ENCODE results near the gene PTPRN2. TPM values are rescaled to one million over a fixed set of nuclear protein-coding genes. Genes with fewer than 3 reads are reported as not detected.
"Not testable (repeated sequence)": the region's sequence is repeated elsewhere in the genome, so short reads cannot be mapped to it uniquely, and the experiment has no call there.

Gene PTPRN2
- polyA plus RNA-seq, 3 donors from 2014 or later = 1.9 to 3.7 (median 2.2) TPM

DNA sequence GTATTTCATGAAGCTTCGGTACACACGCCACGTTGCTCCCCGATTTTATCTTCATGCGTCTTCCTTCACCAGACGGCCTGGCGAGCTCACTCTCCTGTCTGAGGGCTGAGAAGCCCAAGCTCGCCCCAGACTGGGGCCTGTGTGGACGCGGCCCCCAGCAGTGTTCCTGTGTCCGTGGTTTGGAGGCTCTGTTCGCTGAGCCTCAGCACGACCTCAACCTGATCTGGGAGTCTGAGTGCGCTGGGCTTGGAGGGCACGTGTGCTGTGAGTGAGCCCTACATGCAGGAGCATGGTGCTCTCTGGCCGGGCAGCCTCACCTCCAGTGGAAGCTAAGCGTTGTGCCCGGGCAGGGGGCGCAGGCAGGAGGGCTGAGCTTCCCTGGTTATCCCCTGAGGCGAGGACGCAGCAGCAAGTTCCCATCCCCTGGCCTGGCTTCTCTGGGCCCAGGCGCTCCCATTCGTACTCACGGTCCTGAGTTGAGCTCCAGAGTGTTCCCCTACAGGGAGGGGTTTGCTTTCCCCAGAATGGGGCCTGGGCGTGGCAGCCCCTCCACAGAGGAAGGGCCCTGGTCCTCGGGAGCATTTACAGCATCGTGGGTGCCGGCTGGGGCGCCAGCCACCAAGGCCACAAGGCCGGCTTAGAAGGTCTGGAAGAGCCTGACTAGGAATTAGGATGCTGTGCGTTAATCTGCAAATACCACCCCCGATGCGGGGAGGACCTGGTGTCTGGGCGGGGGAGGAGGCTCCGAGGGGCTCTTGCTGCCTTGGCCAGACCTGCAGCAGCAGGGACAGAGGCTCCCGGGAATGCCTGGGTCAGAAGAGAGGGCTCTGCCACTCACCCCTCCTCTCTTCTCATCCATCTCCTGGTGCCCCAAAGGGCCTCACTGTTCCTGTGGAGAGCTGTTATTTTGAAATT is 850.2 kb downstream of the PTPRN2 start:
- Mint-ChIP-seq H3K27me3 (ENCODE audit: low read depth in 3 of 3) (peaks cover 4 to 10% (median 4%) of the 10 kb centered on the region in 3 donors), H3K4me1 (no peaks in the 10 kb centered on the region), H3K27ac (no peak overlapping the region), H3K4me3 (no peak overlapping the region), H3K36me3 (no peaks in the 10 kb centered on the region), H3K9me3 (peaks cover 0 to 2% (median 0%) of the 10 kb centered on the region in 6 donors)
- DNase-seq = no peak

DNA sequence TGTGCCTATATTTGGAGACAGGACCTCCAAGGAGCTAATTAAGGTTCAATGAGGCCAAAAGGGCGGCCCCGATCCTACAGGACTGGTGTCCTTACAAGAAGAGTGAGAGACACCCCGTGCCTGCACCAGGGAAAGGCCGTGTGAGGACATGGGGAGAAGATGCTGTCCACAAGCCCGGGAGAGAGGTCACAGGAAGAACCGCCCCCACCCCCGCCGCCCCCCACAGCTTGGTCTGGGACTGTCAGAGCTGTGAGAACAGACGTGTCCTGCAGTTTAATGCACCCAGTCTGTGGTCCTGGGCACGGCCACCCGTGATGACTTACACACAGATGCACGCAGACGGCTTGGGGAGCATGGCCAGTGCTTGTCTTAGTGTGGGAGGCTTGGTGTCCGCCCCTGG is 851.3 kb downstream of the PTPRN2 start:
- no peaks in the 10 kb centered on the region for H3K4me1 Mint-ChIP-seq
- peaks cover under 1 to 10% (median 4%) of the 10 kb centered on the region in 3 donors for H3K27me3 Mint-ChIP-seq (ENCODE audit: low read depth in 3 of 3)
- no peak overlapping the region for H3K4me3 Mint-ChIP-seq
- DNase-seq = no peak
- H3K27ac Mint-ChIP-seq = no peak overlapping the region
- no peaks in the 10 kb centered on the region for H3K36me3 Mint-ChIP-seq
- H3K9me3 Mint-ChIP-seq = peaks cover 0 to 2% (median 0%) of the 10 kb centered on the region in 6 donors

DNA sequence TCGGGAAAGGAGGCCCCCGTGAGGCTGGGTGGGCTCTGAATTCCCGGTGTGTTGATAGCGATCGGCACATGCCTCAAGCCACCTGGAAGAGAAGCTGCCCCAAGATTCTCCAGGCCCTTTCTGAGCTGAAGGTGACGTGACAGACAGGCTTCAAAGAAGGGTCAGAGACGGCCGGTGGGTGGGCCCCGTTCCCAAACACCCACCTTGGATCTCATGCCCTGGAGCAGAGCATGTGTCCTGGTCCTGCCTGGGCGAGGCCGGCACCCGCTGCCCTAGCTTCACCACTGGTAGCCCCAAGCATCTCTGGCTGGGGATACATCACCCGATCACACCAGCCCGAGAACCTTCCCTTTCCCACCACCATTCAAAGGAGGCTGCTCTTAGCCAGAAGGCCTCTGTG is 851.8 kb downstream of the PTPRN2 start:
- H3K4me3 Mint-ChIP-seq = no peak overlapping the region
- peaks cover 3 to 10% (median 4%) of the 10 kb centered on the region in 3 donors for H3K27me3 Mint-ChIP-seq (ENCODE audit: low read depth in 3 of 3)
- no peaks in the 10 kb centered on the region for H3K4me1 Mint-ChIP-seq
- H3K36me3 Mint-ChIP-seq = no peaks in the 10 kb centered on the region
- no peak for DNase-seq
- no peak overlapping the region for H3K27ac Mint-ChIP-seq
- peaks cover 0 to 2% (median 0%) of the 10 kb centered on the region in 6 donors for H3K9me3 Mint-ChIP-seq

DNA sequence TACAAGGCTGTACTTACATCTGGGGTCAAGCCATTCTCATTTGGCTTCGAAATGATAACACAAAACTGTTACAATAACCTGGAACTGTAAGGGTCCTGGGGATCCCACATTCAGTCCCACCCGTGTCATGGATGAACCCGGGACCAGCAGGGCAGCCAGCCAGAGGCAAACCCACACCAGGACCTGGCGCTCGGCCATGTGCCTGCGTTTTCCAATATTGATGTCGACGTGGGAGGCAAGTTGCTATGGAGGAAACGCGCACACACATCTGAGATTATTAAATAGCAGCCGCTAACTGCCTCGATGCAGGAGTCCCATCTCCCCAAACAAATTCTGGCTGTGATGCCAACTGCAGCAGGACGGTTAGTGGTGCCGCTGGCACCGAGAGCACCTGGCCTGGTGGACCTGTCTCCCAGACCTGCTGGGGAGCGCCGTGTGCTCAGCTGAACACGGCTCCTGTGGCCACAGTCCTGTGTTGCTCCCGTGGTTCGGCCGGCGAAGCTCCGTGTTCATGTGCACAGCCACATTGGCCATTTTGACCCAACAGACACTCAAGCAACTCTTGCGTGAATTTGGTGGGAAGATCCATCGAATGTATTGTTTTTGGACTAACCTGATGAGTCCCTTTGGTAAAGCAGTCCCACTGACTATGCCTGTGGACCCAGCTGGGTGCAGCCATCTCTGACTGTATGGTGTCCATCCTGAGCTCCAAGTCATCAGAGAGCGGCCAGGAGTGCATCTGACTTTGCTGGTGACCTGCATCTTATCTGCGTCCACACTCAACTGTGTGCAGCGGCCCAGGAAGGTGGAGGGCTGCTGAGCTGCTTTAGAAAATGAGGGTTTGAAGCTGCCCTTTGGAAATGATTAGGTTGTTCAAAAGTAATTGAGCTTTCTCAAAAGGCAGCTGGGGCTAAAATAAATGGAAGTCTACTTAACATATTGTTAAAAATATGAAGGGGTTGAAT is 852.7 kb downstream of the PTPRN2 start:
- Mint-ChIP-seq H3K27ac (no peak overlapping the region), H3K36me3 (no peaks in the 10 kb centered on the region), H3K27me3 (ENCODE audit: low read depth in 3 of 3) (peaks cover 3 to 10% (median 4%) of the 10 kb centered on the region in 3 donors), H3K4me1 (no peaks in the 10 kb centered on the region), H3K9me3 (peaks cover 0 to 2% (median 0%) of the 10 kb centered on the region in 6 donors), H3K4me3 (no peak overlapping the region)
- DNase-seq = no peak

DNA sequence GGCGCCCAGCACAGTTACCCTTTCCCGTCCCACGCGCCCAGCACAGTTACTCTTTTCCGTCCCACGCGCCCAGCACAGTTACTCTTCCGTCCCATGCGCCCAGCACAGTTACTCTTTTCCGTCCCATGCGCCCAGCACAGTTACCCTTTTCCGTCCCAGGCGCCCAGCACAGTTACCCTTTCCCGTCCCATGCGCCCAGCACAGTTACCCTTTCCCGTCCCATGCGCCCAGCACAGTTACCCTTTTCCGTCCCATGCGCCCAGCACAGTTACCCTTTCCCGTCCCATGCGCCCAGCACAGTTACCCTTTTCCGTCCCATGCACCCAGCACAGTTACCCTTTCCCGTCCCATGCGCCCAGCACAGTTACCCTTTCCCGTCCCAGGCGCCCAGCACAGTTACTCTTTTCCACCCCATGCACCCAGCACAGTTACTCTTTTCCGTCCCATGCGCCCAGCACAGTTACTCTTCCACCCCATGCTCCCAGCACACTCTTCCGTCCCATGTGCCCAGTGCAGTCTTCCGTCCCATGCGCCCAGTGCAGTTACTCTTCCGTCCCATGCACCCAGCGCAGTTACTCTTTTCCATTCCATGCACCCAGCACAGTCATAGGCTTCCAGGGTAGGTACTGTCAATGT is 853.7 kb downstream of the PTPRN2 start:
- DNase-seq; H3K36me3 Mint-ChIP-seq; H3K27ac Mint-ChIP-seq; H3K9me3 Mint-ChIP-seq; H3K4me3 Mint-ChIP-seq; H3K4me1 Mint-ChIP-seq; H3K27me3 Mint-ChIP-seq (ENCODE audit: low read depth in 3 of 3): not testable (repeated sequence)

DNA sequence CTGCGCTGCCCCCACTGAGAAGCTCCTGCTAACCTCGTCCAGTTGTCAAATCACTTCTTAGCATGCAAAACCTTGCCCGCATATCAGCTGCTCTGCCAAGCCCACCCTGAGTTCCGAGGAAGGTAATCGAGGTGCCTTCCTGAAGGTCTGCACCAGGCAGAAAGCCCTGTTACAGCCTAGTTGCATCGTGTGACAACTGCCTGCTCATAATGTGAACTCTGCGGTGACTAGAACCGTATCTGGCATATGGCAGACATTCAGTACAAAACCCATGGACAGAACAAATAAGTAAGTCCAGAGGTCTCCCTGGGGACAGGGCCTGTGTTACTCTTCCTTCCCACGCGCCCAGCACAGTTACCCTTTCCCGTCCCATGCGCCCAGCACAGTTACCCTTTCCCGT is 856.5 kb downstream of the PTPRN2 start:
- H3K4me3 Mint-ChIP-seq = no peak overlapping the region
- H3K27ac Mint-ChIP-seq = no peak overlapping the region
- DNase-seq = no peak
- H3K27me3 Mint-ChIP-seq (ENCODE audit: low read depth in 3 of 3) = peaks cover 0 to 4% (median 3%) of the 10 kb centered on the region in 3 donors
- no peaks in the 10 kb centered on the region for H3K4me1 Mint-ChIP-seq
- H3K36me3 Mint-ChIP-seq = no peaks in the 10 kb centered on the region
- H3K9me3 Mint-ChIP-seq = no peaks in the 10 kb centered on the region

DNA sequence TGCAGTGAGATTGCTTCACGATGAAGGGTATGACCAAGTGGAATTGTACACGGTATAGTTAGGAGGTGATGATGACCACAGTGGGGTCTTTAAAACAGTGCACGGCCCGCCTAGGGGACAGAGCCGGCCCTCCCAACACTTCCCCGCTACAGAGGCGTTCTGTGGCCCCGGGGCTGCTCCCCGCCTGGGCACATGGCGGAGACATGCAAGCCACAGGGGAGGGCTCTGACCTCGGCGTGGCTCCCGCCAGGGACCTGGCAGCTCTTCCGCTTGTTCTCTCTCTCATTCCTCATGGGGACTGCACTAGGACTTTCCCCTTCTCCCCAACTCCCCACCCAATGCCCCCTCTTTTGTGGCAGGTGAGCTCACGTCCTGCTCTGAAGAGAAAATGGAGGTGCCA is 857.0 kb downstream of the PTPRN2 start:
- Mint-ChIP-seq H3K9me3 (no peaks in the 10 kb centered on the region), H3K4me1 (no peaks in the 10 kb centered on the region), H3K27me3 (ENCODE audit: low read depth in 3 of 3) (peaks cover 0 to 4% (median 3%) of the 10 kb centered on the region in 3 donors), H3K4me3 (no peak overlapping the region), H3K36me3 (no peaks in the 10 kb centered on the region), H3K27ac (no peak overlapping the region)
- no peak for DNase-seq

DNA sequence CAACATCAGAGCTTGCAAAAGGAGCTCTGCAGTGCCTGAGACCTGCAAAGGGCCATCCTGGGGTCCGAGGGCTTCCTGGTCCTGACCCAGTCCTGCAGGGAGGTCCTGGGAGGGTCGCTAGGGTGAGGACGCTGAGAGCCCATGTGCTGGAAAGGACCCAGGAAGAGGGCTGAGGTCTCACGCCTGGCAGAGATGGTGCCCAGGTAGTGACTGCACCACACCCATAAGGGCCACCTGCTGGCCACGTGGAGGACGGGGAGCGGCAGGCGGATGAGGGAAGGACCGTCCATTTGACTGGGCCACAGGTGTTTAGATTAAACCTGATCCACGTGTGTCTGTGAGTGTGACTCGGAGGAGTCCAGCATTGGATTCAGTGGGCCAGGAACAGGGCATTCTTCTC is 858.1 kb downstream of the PTPRN2 start:
- H3K9me3 Mint-ChIP-seq = no peaks in the 10 kb centered on the region
- no peak for DNase-seq
- H3K4me1 Mint-ChIP-seq = no peaks in the 10 kb centered on the region
- peaks cover 0 to 4% (median 3%) of the 10 kb centered on the region in 3 donors for H3K27me3 Mint-ChIP-seq (ENCODE audit: low read depth in 3 of 3)
- H3K36me3 Mint-ChIP-seq = no peaks in the 10 kb centered on the region
- no peak overlapping the region for H3K4me3 Mint-ChIP-seq
- no peak overlapping the region for H3K27ac Mint-ChIP-seq

DNA sequence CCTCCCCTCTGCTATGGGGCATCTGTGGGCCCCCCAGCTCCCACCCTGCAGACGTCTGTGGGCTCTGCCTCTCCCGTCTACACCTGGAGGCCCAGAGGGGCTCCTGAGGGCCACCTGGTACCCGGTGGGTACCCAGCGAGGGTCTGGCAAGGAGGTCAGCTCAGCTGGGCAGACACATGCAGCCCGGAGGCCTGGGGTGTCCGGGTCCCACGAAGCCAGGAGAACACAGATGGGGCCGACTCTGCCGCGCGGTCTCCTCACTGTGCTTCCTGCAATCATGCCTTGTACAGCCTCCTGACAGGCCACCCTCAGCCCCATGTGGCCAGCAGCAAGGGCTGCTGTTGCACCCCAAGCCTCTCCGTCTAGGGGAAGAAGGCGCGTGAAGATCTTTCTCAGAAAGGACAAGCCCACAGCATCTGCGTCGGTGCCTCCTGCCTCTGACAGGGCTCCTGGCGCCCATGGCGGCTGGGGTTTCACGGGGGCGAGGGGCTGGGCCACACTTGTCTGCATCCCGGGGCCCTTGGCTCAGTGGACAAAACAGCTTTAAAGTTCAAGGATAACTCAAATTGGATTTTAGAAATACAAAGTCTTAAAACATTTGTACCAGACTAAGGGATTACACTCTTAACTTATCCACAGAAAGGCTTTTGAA is 859.5 kb downstream of the PTPRN2 start:
- H3K27ac Mint-ChIP-seq = no peak overlapping the region

DNA sequence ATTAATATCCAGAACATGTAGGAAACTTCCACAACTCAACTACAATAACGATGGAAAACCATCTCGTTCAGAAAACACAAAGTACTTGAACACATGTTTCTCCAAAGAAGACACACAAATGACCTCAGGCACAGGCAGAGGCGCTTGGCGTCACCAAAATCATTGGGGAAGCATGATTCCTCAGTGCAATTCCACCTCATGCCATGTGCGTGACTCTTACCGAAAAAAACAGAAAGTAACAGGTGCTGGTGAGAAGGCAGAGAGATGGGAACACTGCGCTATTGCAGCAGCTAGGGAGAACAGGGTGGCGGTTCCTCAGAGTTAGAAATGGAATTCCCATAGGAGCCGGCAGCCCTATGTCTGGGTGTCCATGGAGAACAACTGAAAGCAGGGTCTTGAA is 860.9 kb downstream of the PTPRN2 start:
- no peaks in the 10 kb centered on the region for H3K36me3 Mint-ChIP-seq
- no peaks in the 10 kb centered on the region for H3K4me1 Mint-ChIP-seq
- DNase-seq = no peak
- H3K27ac Mint-ChIP-seq = no peak overlapping the region
- no peaks in the 10 kb centered on the region for H3K9me3 Mint-ChIP-seq
- H3K4me3 Mint-ChIP-seq = no peak overlapping the region
- H3K27me3 Mint-ChIP-seq (ENCODE audit: low read depth in 3 of 3) = peaks cover 2 to 9% (median 4%) of the 10 kb centered on the region in 3 donors

More for the DNA sequence above, 859.5 kb downstream of the PTPRN2 start:
- Mint-ChIP-seq H3K36me3 (no peaks in the 10 kb centered on the region), H3K27me3 (ENCODE audit: low read depth in 3 of 3) (peaks cover 1 to 9% (median 4%) of the 10 kb centered on the region in 3 donors), H3K4me3 (no peak overlapping the region), H3K4me1 (no peaks in the 10 kb centered on the region), H3K9me3 (no peaks in the 10 kb centered on the region)
- no peak for DNase-seq

DNA sequence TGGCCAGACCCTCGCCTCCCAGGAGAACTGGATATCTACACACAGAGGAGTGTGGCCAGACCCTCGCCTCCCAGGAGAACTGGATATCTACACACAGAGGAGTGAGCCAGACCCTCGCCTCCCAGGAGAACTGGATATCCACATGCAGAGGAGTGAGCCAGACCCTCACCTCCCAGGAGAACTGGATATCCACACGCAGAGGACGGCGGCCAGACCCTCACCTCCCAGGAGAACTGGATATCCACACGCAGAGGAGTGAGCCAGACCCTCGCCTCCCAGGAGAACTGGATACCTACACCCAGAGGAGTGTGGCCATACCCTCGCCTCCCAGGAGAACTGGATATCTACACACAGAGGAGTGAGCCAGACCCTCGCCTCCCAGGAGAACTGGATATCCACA is 862.3 kb downstream of the PTPRN2 start:
- H3K36me3 Mint-ChIP-seq; H3K9me3 Mint-ChIP-seq; H3K4me1 Mint-ChIP-seq; H3K4me3 Mint-ChIP-seq; H3K27me3 Mint-ChIP-seq (ENCODE audit: low read depth in 3 of 3); H3K27ac Mint-ChIP-seq; DNase-seq: not testable (repeated sequence)

DNA sequence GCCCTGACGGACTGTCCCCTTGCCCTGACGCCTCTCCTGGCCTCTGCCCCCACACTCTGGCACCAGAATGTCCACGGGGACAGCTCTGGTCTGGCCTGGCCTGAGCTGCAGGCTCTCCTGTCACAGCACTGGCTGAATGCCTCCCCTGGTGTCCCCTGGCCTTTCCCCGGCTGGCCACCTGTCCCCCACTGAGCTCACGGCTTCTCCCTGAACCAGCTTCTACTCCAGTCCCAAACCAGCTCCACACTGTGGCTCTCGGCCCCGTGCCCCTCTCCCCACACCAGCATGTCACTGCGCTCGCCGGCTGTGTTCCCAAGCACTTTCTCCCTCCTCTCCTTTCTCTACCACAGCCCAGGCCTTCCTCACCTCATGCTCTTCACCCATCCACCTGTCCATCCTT is 864.4 kb downstream of the PTPRN2 start:
- H3K27ac Mint-ChIP-seq = no peak overlapping the region

More for the DNA sequence above, 864.4 kb downstream of the PTPRN2 start:
- H3K4me1 Mint-ChIP-seq = no peaks in the 10 kb centered on the region
- H3K9me3 Mint-ChIP-seq = no peaks in the 10 kb centered on the region
- no peaks in the 10 kb centered on the region for H3K36me3 Mint-ChIP-seq
- no peak for DNase-seq
- peaks cover 2 to 6% (median 4%) of the 10 kb centered on the region in 3 donors for H3K27me3 Mint-ChIP-seq (ENCODE audit: low read depth in 3 of 3)
- H3K4me3 Mint-ChIP-seq = no peak overlapping the region
